OCI-LY1 (cell line): ENCODE measurements around the gene SUSD3.

Experiments used
- CTCF ChIP-seq: fragments of 200-600 bp; sonication (generic), shearing (Covaris generic); IDR thresholded peaks from 2 replicates; pipeline ENCODE4 v1.5.1; 2017; ENCODE audit warnings: mild to moderate bottlenecking, antibody characterized with exemption, low read length, moderate library complexity, mixed read lengths
- EZH2 ChIP-seq: fragments of 200-600 bp; sonication (generic), shearing (Covaris generic); IDR thresholded peaks from 2 replicates; pipeline ENCODE4 v1.8.0; 2017; ENCODE audit warnings: borderline replicate concordance, mixed run types, mild to moderate bottlenecking, antibody characterized with exemption, low read length, moderate library complexity, mixed read lengths

- no peak for TF ChIP-seq CTCF
- no peak for TF ChIP-seq EZH2
Observed at GRCh38 chr9:93129286-93129685, 70.8 kb downstream of the SUSD3 start.
